Mucosa of descending colon (tissue), 3 donors: Measurements from ENCODE around the gene SLC22A8. TPM values are rescaled to one million over a fixed set of nuclear protein-coding genes. Genes with fewer than 3 reads are reported as not detected.

Experiments
- ATAC-seq: fragments of 200-7000 bp; cut with Tn5 transposase; one replicate; pipeline ENCODE4 v1.9.1; 2020; ENCODE audit warnings: mild to moderate bottlenecking, moderate library complexity
- DNase-seq, 3 donors: peaks; one replicate each; pipeline ENCODE4 v3.0.0-alpha.2; 2020
- H3K36me3 ChIP-seq: fragments of 200-600 bp; one replicate; pipeline ENCODE4 v1.8.0; 2021; ENCODE audit warnings: low read depth, mild to moderate bottlenecking
- H3K4me1 ChIP-seq: fragments of 200-600 bp; one replicate; pipeline ENCODE4 v1.8.0; 2021; ENCODE audit warnings: low read depth, mild to moderate bottlenecking
- H3K4me3 ChIP-seq: fragments of 200-600 bp; one replicate; pipeline ENCODE4 v1.8.0; 2021; ENCODE audit warnings: mild to moderate bottlenecking
- H3K9me3 ChIP-seq: fragments of 200-600 bp; one replicate; pipeline ENCODE4 v1.8.0; 2021; ENCODE audit warnings: mild to moderate bottlenecking
- intact Hi-C, 2 donors: fragments of 100-400 bp; cut with DNase I in 1 of 2; cut with micrococcal nuclease in 1 of 2; formaldehyde crosslinking; loops; one replicate each; pipeline versions ENCODE4 v1.11.0 to v1.11.1; 2022; cut with DNase I, micrococcal nuclease
- total RNA-seq, 3 donors: library from RNA; stranded (reverse); fragmentation: NEBNext Ultra II Directional in 2 of 3; extraction: Animal tissue kit (Norgen Biotek cat#: 25700) in 2 of 3; gene quantifications; one replicate each; pipeline versions ENCODE4 v1.2.1 to v1.2.4, GENCODE V29; 2021 to 2023
- TF ChIP-seq, protein P1 (sequence below): fragments of 200-600 bp; IDR thresholded peaks from one replicate; pipeline ENCODE4 v1.8.0; 2022; ENCODE audit warnings: antibody characterized with exemption, mild to moderate bottlenecking
- donor health status: DM: no; HTN: no; CAD: no; lungs with moderate emphysema.
- donor health status: DM: no; HTN: no; CAD: no.
- donor health status: DM: no; HTN: yes; CAD: no.

Gene SLC22A8
- total RNA-seq, 3 donors from 2014 or later: not detected

DNA sequence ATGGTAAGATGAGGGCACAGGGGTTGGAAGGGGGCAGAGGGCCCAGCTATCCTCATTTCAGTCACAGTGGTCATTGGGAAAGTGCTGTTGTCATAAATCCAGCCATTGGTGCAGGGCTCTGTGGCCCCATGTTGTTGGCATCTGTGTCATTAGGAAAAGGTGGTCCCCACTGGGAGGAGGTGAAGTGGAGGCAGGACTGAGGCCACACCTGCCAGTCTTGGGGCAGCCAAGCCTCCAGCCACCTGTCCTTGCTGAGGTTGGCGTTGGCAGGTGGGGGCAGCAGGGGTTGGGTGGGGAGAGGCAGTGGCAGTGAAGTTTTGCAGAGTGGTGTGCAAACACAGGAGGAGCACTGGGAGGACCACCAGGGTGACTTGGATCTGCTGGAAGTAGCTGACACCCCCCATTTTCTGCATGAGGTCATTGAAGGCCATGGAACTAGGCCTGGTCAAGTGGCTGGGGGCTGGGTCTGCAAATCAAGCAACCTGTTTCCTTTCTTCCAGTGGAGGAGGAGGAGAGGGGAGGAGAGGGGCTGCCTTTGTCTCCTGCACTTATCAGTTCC, 56.1 kb downstream of the SLC22A8 start:
- TF ChIP-seq, protein P1, sequence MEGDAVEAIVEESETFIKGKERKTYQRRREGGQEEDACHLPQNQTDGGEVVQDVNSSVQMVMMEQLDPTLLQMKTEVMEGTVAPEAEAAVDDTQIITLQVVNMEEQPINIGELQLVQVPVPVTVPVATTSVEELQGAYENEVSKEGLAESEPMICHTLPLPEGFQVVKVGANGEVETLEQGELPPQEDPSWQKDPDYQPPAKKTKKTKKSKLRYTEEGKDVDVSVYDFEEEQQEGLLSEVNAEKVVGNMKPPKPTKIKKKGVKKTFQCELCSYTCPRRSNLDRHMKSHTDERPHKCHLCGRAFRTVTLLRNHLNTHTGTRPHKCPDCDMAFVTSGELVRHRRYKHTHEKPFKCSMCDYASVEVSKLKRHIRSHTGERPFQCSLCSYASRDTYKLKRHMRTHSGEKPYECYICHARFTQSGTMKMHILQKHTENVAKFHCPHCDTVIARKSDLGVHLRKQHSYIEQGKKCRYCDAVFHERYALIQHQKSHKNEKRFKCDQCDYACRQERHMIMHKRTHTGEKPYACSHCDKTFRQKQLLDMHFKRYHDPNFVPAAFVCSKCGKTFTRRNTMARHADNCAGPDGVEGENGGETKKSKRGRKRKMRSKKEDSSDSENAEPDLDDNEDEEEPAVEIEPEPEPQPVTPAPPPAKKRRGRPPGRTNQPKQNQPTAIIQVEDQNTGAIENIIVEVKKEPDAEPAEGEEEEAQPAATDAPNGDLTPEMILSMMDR: no peak
- no peak for ATAC-seq
- DNase-seq: no peak
- Histone ChIP-seq H3K4me3 (no peak overlapping the region), H3K4me1 (no peaks in the 10 kb centered on the region), H3K9me3 (no peaks in the 10 kb centered on the region), H3K36me3 (no peaks in the 10 kb centered on the region)
- intact Hi-C loops: no loop called here

DNA sequence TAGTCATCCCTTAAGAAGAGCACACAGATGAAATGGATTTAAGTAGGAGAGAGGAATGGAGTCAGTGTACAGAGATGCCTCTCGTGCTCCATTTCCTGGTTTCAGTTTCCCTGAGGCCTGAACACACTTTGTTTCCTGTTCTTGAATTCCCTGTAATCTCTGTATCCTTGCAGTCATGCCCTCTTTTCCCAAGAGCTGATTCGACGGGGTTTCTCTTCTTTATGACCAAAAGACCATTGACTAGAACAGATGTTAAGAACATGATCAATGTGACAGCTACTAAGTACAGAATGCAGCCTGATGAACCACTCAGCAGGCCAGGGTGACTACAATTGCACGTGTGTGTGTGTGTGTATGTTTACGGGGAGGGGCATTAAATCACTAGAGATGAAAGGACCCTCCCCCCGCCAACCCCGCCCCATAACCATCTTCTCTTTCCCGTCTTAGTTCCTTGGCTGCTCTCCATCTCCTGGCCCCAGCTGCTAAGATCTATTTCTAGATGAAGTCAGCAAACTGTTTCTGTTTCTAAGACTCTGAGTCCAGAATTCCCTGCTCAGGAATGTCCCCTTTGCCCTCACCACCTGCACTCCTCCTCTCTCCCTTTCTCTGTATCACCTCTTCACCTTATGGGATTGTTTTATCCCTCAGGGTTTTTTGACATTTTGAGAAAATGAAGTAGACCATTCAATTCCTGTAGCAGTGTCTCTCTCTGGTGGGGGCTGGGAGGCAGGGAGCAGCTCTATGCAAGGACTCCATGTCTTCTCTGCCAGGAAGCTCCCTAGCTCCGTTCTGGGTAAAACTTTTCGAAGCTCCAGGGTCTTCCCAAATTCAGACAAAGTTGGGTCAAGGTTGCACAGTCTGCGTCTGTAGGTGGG, 56.9 kb downstream of the SLC22A8 start:
- no peaks in the 10 kb centered on the region for H3K36me3 ChIP-seq
- DNase-seq: peak in 1 of 3 donors; percentile 40
- no peaks in the 10 kb centered on the region for H3K9me3 ChIP-seq
- no peaks in the 10 kb centered on the region for H3K4me1 ChIP-seq
- ATAC-seq: peak; percentile 90
- intact Hi-C loops: no loop called here
- no peak overlapping the region for H3K4me3 ChIP-seq
- TF ChIP-seq, protein P1: no peak

GRCh38 chr11:62957147-62957546, 58.5 kb downstream of the SLC22A8 start:
- DNase-seq: no peak
- TF ChIP-seq, protein P1: no peak
- Histone ChIP-seq H3K9me3 (no peaks in the 10 kb centered on the region), H3K36me3 (no peaks in the 10 kb centered on the region), H3K4me1 (no peaks in the 10 kb centered on the region), H3K4me3 (no peak overlapping the region)
- intact Hi-C loops: no loop called here
- no peak for ATAC-seq

DNA sequence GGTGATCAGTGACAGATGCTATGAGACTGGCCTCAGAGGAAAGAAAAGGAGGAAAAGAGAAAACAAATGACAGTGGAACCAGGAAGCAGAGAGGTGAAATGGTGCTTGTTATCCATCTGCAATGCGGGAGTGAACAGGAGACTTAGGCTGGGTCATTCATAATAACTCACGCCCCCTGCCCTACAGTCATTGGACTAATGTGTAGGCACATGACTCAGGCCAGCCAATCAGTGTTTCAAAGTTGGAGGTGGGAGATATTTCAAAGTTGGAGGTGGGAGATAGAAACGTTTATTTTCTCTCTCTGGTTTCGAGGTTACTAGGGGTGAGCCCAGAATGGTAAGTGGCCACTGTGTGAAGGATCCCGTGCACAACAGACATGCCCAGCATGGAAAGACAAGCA, 61.2 kb downstream of the SLC22A8 start:
- ATAC-seq (no peak), DNase-seq (no peak)
- intact Hi-C loops: no loop called here

GRCh38 chr11:62953811-62954210, 61.8 kb downstream of the SLC22A8 start:
- DNase-seq (no peak), ATAC-seq (no peak)
- TF ChIP-seq, protein P1: no peak
- Histone ChIP-seq H3K9me3 (no peaks in the 10 kb centered on the region), H3K4me1 (no peaks in the 10 kb centered on the region), H3K4me3 (no peak overlapping the region), H3K36me3 (no peaks in the 10 kb centered on the region)
- intact Hi-C loops: no loop called here

More for the DNA sequence above, 61.2 kb downstream of the SLC22A8 start:
- H3K4me3 ChIP-seq: no peak overlapping the region
- no peaks in the 10 kb centered on the region for H3K36me3 ChIP-seq
- TF ChIP-seq, protein P1: no peak
- no peaks in the 10 kb centered on the region for H3K9me3 ChIP-seq
- H3K4me1 ChIP-seq: no peaks in the 10 kb centered on the region
